SK-N-SH (cell line): ENCODE data around the gene FAM184B. TPM values are rescaled to one million over a fixed set of nuclear protein-coding genes. Genes with fewer than 3 reads are reported as not detected.

Experiments
- CTCF ChIA-PET: fragments of 300-600, 350-600 bp; formaldehyde crosslinking; extraction: SDS; loops from one replicate; lab custom pipeline; 2021; lab: Yijun Ruan, JAX
- POLR2A ChIA-PET: fragments of 350-600 bp; sonication (Branson Sonifier 250); formaldehyde crosslinking; extraction: SDS; loops from one replicate; lab custom pipeline; 2020; ENCODE audit warnings: antibody characterized with exemption, inconsistent platforms; lab: Yijun Ruan, JAX
- DNase-seq: peaks from one replicate; pipeline ENCODE4 v3.0.0; 2012
- H2AFZ ChIP-seq: fragments of 200-600 bp; sonication (generic); 2 replicates; pipeline ENCODE4 v1.8.1; 2016; ENCODE audit warnings: antibody characterized with exemption, mild to moderate bottlenecking, low read depth
- H3F3A ChIP-seq: fragments of 200-600 bp; sonication (generic); replicated peaks from 2 replicates; pipeline ENCODE3; 2016; ENCODE audit warnings: antibody characterized with exemption, mild to moderate bottlenecking; ENCODE audit not compliant: insufficient read depth
- H3K27ac ChIP-seq, 2 experiments: fragments of 200-500 bp in 1 of 2; fragments of 200-600 bp in 1 of 2; sonication (Bioruptor generic) in 1 of 2; sonication (generic), shearing (Covaris generic) in 1 of 2; 2 replicates each; pipeline versions ENCODE4 v1.5.1 to v1.6.1; 2014 to 2016; ENCODE audit warnings: low read depth in 2 of 2, inconsistent platforms in 1 of 2, low read length in 1 of 2, mild to moderate bottlenecking in 1 of 2, mixed read lengths in 1 of 2
- H3K27me3 ChIP-seq: fragments of 200-600 bp; sonication (generic), shearing (Covaris generic); 2 replicates; pipeline ENCODE4 v1.6.1; 2016; ENCODE audit warnings: mixed run types; ENCODE audit not compliant: insufficient read depth
- H3K36me3 ChIP-seq, 2 experiments: fragments of 200-500 bp in 1 of 2; fragments of 200-600 bp in 1 of 2; sonication (Bioruptor generic) in 1 of 2; sonication (generic) in 1 of 2; replicated peaks in 1 of 2; 2 replicates each; pipeline versions ENCODE3 to v1.5.1; 2014 to 2016; ENCODE audit warnings: low read length in 1 of 2, mild to moderate bottlenecking in 1 of 2; ENCODE audit not compliant: insufficient read depth in 2 of 2, control insufficient read depth in 1 of 2
- H3K4me1 ChIP-seq, 2 experiments: fragments of 200-500 bp in 1 of 2; fragments of 200-600 bp in 1 of 2; sonication (Bioruptor generic) in 1 of 2; sonication (generic), shearing (Covaris generic) in 1 of 2; 2 replicates each; pipeline versions ENCODE4 v1.5.1 to v1.6.1; 2014 to 2016; ENCODE audit warnings: low read depth in 1 of 2, low read length in 1 of 2, mixed run types in 1 of 2; ENCODE audit not compliant: insufficient read depth in 2 of 2, control insufficient read depth in 1 of 2
- H3K4me2 ChIP-seq: fragments of 200-600 bp; sonication (generic), shearing (Covaris generic); 2 replicates; pipeline ENCODE4 v1.6.1; 2017; ENCODE audit warnings: mixed run types
- H3K4me3 ChIP-seq, 2 experiments: fragments of 200-500 bp in 1 of 2; fragments of 200-600 bp in 1 of 2; sonication (Bioruptor generic) in 1 of 2; sonication (generic), shearing (Covaris generic) in 1 of 2; 2 replicates each; pipeline versions ENCODE4 v1.5.1 to v1.8.1; 2014 to 2016; ENCODE audit warnings: low read depth in 2 of 2, inconsistent platforms in 1 of 2, low read length in 1 of 2, mild to moderate bottlenecking in 1 of 2, mixed read lengths in 1 of 2, moderate library complexity in 1 of 2
- H3K79me2 ChIP-seq: fragments of 200-600 bp; sonication (generic); 2 replicates; pipeline ENCODE4 v1.8.1; 2017; ENCODE audit warnings: mild to moderate bottlenecking; ENCODE audit not compliant: insufficient read depth
- H3K9ac ChIP-seq: fragments of 200-600 bp; sonication (generic); 2 replicates; pipeline ENCODE4 v1.6.1; 2017; ENCODE audit warnings: mixed run types
- H3K9me2 ChIP-seq: fragments of 200-600 bp; sonication (generic); 2 replicates; pipeline ENCODE4 v1.6.1; 2017; ENCODE audit warnings: mixed run types
- H3K9me3 ChIP-seq: fragments of 200-600 bp; sonication (generic); 2 replicates; pipeline ENCODE4 v1.6.1; 2017; ENCODE audit warnings: mixed run types, mild to moderate bottlenecking, moderate library complexity
- H4K20me1 ChIP-seq: fragments of 200-600 bp; sonication (generic); 2 replicates; pipeline ENCODE4 v1.6.1; 2017; ENCODE audit warnings: mild to moderate bottlenecking, mixed run types; ENCODE audit not compliant: insufficient read depth
- CTCF ChIP-seq: fragments of 200-600 bp; sonication (generic); IDR thresholded peaks from 2 replicates; pipeline ENCODE4 v1.6.1; 2017; ENCODE audit warnings: antibody characterized with exemption, mild to moderate bottlenecking, moderate library complexity
- ELF1 ChIP-seq: IDR thresholded peaks from 2 replicates; pipeline ENCODE4 v1.4.0; 2012
- EP300 ChIP-seq, 2 experiments: IDR thresholded peaks; 2 replicates each; pipeline versions ENCODE4 v1.4.0 to v1.6.1; 2012; ENCODE audit warnings: borderline replicate concordance in 1 of 2, low read depth in 1 of 2, low read length in 1 of 2
- EZH2phosphoT487 ChIP-seq: fragments of 200-600 bp; sonication (generic); IDR thresholded peaks from 2 replicates; pipeline ENCODE4 v1.6.1; 2017; ENCODE audit warnings: low read depth, mixed run types, mild to moderate bottlenecking, antibody characterized with exemption, moderate library complexity, borderline replicate concordance
- FOSL2 ChIP-seq: IDR thresholded peaks from 2 replicates; pipeline ENCODE4 v1.4.0; 2012; ENCODE audit warnings: low read depth, mild to moderate bottlenecking, moderate library complexity, borderline replicate concordance
- IRF3 ChIP-seq: fragments of 150-350 bp; IDR thresholded peaks from 2 replicates; pipeline ENCODE4 v1.6.1; 2016; ENCODE audit warnings: mild to moderate bottlenecking, low read depth, low read length
- JUND ChIP-seq: IDR thresholded peaks from 2 replicates; pipeline ENCODE4 v1.4.0; 2012
- MXI1 ChIP-seq: IDR thresholded peaks from 2 replicates; pipeline ENCODE4 v1.6.1; 2012; ENCODE audit warnings: mild to moderate bottlenecking, low read depth, low read length, improper control_type of control experiment
- NFIC ChIP-seq: IDR thresholded peaks from 2 replicates; pipeline ENCODE4 v1.4.0; 2012; ENCODE audit warnings: borderline replicate concordance
- NRF1 ChIP-seq: IDR thresholded peaks from 2 replicates; pipeline ENCODE4 v1.6.1; 2012; ENCODE audit warnings: low read depth, mild to moderate bottlenecking, low read length
- PBX3 ChIP-seq: IDR thresholded peaks from 2 replicates; pipeline ENCODE4; 2012
- POLR2AphosphoS5 ChIP-seq: IDR thresholded peaks from 2 replicates; pipeline ENCODE4 v1.6.1; 2012; ENCODE audit warnings: low read depth, low read length
- RAD21 ChIP-seq: IDR thresholded peaks from 2 replicates; pipeline ENCODE4 v1.6.1; 2012; ENCODE audit warnings: mild to moderate bottlenecking, low read length
- RCOR1 ChIP-seq: fragments of 150-350 bp; IDR thresholded peaks from 2 replicates; pipeline ENCODE4 v1.6.1; 2017; ENCODE audit warnings: antibody characterized with exemption, low read length
- RXRA ChIP-seq: IDR thresholded peaks from 2 replicates; pipeline ENCODE4 v1.4.0; 2012; ENCODE audit warnings: low read depth, mild to moderate bottlenecking, borderline replicate concordance
- TCF12 ChIP-seq: IDR thresholded peaks from 2 replicates; pipeline ENCODE4 v1.4.0; 2012
- TEAD4 ChIP-seq: IDR thresholded peaks from 2 replicates; pipeline ENCODE4 v1.4.0; 2012; ENCODE audit warnings: mild to moderate bottlenecking, borderline replicate concordance; ENCODE audit not compliant: insufficient read depth
- USF2 ChIP-seq: fragments of 150-350 bp; IDR thresholded peaks from 2 replicates; pipeline ENCODE4 v1.6.1; 2017; ENCODE audit warnings: antibody characterized with exemption, low read length, low read depth, borderline replicate concordance
- YY1 ChIP-seq: IDR thresholded peaks from 2 replicates; pipeline ENCODE4 v1.4.0; 2012; ENCODE audit warnings: low read depth, mild to moderate bottlenecking
- WGBS: methylation state at CpG from one replicate; pipeline ENCODE4 v1.1.6; 2017; ENCODE audit warnings: low lambda C conversion rate; 5-methylcytosine and 5-hydroxymethylcytosine counted together
- polyA plus RNA-seq, 3 experiments: library from polyadenylated mRNA; depleted of rRNA; stranded (reverse); fragments of >200 nt; gene quantifications; 2 replicates each; pipeline ENCODE4 v1.2.3, GENCODE V29; 2012

FAM184B gene
- polyA plus RNA-seq, 1 of the 3 experiments (the other 2 are of a cell fraction): not detected

- H3K36me3 ChIP-seq: no peaks in the 10 kb centered on the region
- H3K9me2 ChIP-seq: no peaks in the 10 kb centered on the region
- H3K4me2 ChIP-seq: no peak overlapping the region
- no peak overlapping the region for H3K4me3 ChIP-seq
- no peaks in the 10 kb centered on the region for H3F3A ChIP-seq
- ChIA-PET POLR2A (no interaction called here), CTCF (interaction anchor here (1.8 kb wide), 1 partner anchor 18 kb away, joined by 6 read pairs; no protein-coding TSS in a partner anchor)
- no peaks in the 10 kb centered on the region for H3K79me2 ChIP-seq
- no peaks in the 10 kb centered on the region for H3K9me3 ChIP-seq
- no peaks in the 10 kb centered on the region for H3K27me3 ChIP-seq
- H2AFZ ChIP-seq: no peak overlapping the region
- no peaks in the 10 kb centered on the region for H3K4me1 ChIP-seq
- no peak overlapping the region for H3K27ac ChIP-seq
- 70% methylated on average over 8 of the region's 8 CpGs for WGBS
- no peak for DNase-seq
- TF ChIP-seq NFIC: no peak
- TF ChIP-seq TCF12: no peak
- no peak for TF ChIP-seq JUND
- no peak for TF ChIP-seq USF2
- no peak for TF ChIP-seq FOSL2
- TF ChIP-seq EZH2phosphoT487: no peak
- no peak for TF ChIP-seq RAD21
- no peak for TF ChIP-seq YY1
- TF ChIP-seq RCOR1: no peak
- no peak for TF ChIP-seq EP300 (IDR thresholded peaks at IDR 0.05; ENCODE audit: borderline replicate concordance in 1 of 2, low read depth in 1 of 2, low read length in 1 of 2)
- no peak for TF ChIP-seq IRF3
- TF ChIP-seq NRF1: no peak
- TF ChIP-seq MXI1: no peak
- H4K20me1 ChIP-seq: no peaks in the 10 kb centered on the region
- no peak overlapping the region for H3K9ac ChIP-seq
Measured at GRCh38 chr4:17654701-17655100, 126.7 kb downstream of the FAM184B start.

GRCh38 chr4:17650406-17650805 lies 131.0 kb downstream of the FAM184B start:
- ChIA-PET CTCF (no interaction called here), POLR2A (no interaction called here)
- Histone ChIP-seq H3K27me3 (no peaks in the 10 kb centered on the region), H2AFZ (no peak overlapping the region), H3K9me3 (no peaks in the 10 kb centered on the region), H3K4me1 (no peaks in the 10 kb centered on the region), H4K20me1 (no peaks in the 10 kb centered on the region), H3F3A (no peaks in the 10 kb centered on the region), H3K36me3 (no peaks in the 10 kb centered on the region), H3K9ac (no peak overlapping the region), H3K27ac (no peak overlapping the region), H3K79me2 (no peaks in the 10 kb centered on the region), H3K9me2 (no peaks in the 10 kb centered on the region), H3K4me2 (no peak overlapping the region), H3K4me3 (no peak overlapping the region)
- TF ChIP-seq RXRA: no peak
- TF ChIP-seq EZH2phosphoT487: no peak
- TF ChIP-seq PBX3: no peak
- TF ChIP-seq FOSL2: no peak
- TF ChIP-seq MXI1: no peak
- no peak for TF ChIP-seq TEAD4
- TF ChIP-seq POLR2AphosphoS5: no peak
- no peak for TF ChIP-seq CTCF
- no peak for TF ChIP-seq JUND
- no peak for TF ChIP-seq RAD21
- no peak for TF ChIP-seq ELF1
- WGBS: 49% methylated on average over 2 of the region's 2 CpGs
- DNase-seq: no peak
